DND-41 (cell line): ENCODE data around the gene PRRX2.

Source experiments
- EZH2 ChIP-seq: IDR thresholded peaks from 3 replicates; pipeline ENCODE4 v1.6.1; 2012; ENCODE audit warnings: borderline replicate concordance, low read depth, mild to moderate bottlenecking, moderate library complexity, low read length, inconsistent platforms; ENCODE audit not compliant: severe bottlenecking
- TF ChIP-seq, protein P1 (sequence below): IDR thresholded peaks from 2 replicates; pipeline ENCODE4 v1.5.1; 2012; ENCODE audit warnings: borderline replicate concordance, low read length, moderate library complexity, mild to moderate bottlenecking; ENCODE audit not compliant: poor library complexity, severe bottlenecking; ENCODE audit errors: extremely low read depth

DNA sequence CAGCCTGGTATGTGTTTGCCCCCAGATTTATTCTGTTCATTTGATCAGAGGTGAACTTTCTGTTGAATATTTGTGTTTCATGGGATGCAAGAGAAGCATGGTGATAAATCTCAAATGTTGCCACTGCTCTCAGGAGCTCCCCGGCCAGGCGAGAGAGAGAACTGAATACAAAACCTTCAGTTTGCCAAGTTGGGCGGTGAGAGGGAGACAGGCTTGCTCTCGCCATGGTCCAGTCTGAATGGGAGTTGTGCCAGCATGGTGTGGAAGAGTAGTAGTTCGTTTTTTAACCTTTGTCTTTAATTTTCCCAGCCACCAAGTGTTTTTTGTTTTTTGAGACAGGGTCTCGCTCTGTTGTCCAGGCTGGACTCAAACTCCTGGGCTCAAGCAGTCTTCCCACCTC is 36.7 kb upstream of the PRRX2 start:
- TF ChIP-seq, protein P1, sequence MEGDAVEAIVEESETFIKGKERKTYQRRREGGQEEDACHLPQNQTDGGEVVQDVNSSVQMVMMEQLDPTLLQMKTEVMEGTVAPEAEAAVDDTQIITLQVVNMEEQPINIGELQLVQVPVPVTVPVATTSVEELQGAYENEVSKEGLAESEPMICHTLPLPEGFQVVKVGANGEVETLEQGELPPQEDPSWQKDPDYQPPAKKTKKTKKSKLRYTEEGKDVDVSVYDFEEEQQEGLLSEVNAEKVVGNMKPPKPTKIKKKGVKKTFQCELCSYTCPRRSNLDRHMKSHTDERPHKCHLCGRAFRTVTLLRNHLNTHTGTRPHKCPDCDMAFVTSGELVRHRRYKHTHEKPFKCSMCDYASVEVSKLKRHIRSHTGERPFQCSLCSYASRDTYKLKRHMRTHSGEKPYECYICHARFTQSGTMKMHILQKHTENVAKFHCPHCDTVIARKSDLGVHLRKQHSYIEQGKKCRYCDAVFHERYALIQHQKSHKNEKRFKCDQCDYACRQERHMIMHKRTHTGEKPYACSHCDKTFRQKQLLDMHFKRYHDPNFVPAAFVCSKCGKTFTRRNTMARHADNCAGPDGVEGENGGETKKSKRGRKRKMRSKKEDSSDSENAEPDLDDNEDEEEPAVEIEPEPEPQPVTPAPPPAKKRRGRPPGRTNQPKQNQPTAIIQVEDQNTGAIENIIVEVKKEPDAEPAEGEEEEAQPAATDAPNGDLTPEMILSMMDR = no peak
- TF ChIP-seq EZH2 = no peak
